K562 (cell line): ENCODE measurements around the gene NRG3. TPM values are rescaled to one million over a fixed set of nuclear protein-coding genes. Genes with fewer than 3 reads are reported as not detected.

Source experiments
- ATAC-seq: fragments of 200-7000 bp; cut with Tn5 transposase; 3 replicates; pipeline ENCODE4 v1.9.1; 2020; ENCODE audit warnings: moderate library complexity
- BruUV-seq: library from RNA; stranded (reverse); fragments of 400-500 nt; replicated peaks from 2 replicates; lab custom pipeline; 2021; lab: Mats Ljungman, UMichigan
- CTCF ChIA-PET: fragments of 300-600 bp; formaldehyde crosslinking; extraction: SDS; loops from one replicate; lab custom pipeline; 2021; ENCODE audit warnings: low intra/inter-chr PET ratio; lab: Yijun Ruan, JAX
- POLR2A ChIA-PET: fragments of 300-600, 350-650 bp; sonication (Branson Sonifier 250); formaldehyde crosslinking; extraction: SDS; loops from one replicate; lab custom pipeline; 2021; ENCODE audit warnings: antibody characterized with exemption, inconsistent platforms; lab: Yijun Ruan, JAX
- DNase-seq, 4 experiments: peaks; one replicate each; pipeline versions ENCODE4 v3.0.0 to v3.0.0-alpha.2; 2011 to 2018; ENCODE audit warnings: low spot score in 3 of 4, mixed read lengths in 3 of 4; ENCODE audit errors: extremely low read depth in 1 of 4
- FAIRE-seq: peaks from 2 replicates; lab custom pipeline; 2011; peaks lifted over from hg19 to GRCh38; lab: Jason Lieb, UNC
- H2AFZ ChIP-seq: 2 replicates; pipeline ENCODE4 v1.6.0; 2011; ENCODE audit warnings: low read depth, low read length, control low read depth, inconsistent platforms
- H3K27ac ChIP-seq: fragments of 200-600 bp; 3 replicates; pipeline ENCODE4 v1.8.0; 2011; ENCODE audit warnings: low read depth, mild to moderate bottlenecking, control low read depth, inconsistent platforms, low read length, moderate library complexity, mixed read lengths; ENCODE audit errors: extremely low read depth
- H3K27me3 ChIP-seq, 2 experiments: fragments of 300-600 bp in 1 of 2; 2 replicates in 1 of 2; 3 replicates in 1 of 2; pipeline versions ENCODE4 v1.6.0 to v1.8.0; 2011; ENCODE audit warnings: inconsistent platforms in 2 of 2, low read length in 2 of 2, mild to moderate bottlenecking in 1 of 2, mixed read lengths in 1 of 2, moderate library complexity in 1 of 2; ENCODE audit not compliant: control insufficient read depth in 2 of 2, insufficient read depth in 2 of 2
- H3K36me3 ChIP-seq: fragments of 300-600 bp; 3 replicates; pipeline ENCODE4 v1.8.0; 2011; ENCODE audit warnings: mild to moderate bottlenecking, low read length, inconsistent platforms; ENCODE audit not compliant: control insufficient read depth, insufficient read depth
- H3K4me1 ChIP-seq, 2 experiments: fragments of 200-600 bp in 1 of 2; replicated peaks in 1 of 2; 2 replicates in 1 of 2; 3 replicates in 1 of 2; pipeline versions ENCODE4 v1.5.1 to v1.8.0; 2011; ENCODE audit warnings: inconsistent platforms in 2 of 2, low read length in 2 of 2, mild to moderate bottlenecking in 1 of 2, mixed read lengths in 1 of 2, moderate library complexity in 1 of 2; ENCODE audit not compliant: control insufficient read depth in 2 of 2, insufficient read depth in 2 of 2
- H3K4me2 ChIP-seq: 2 replicates; pipeline ENCODE4 v1.6.1; 2011; ENCODE audit warnings: low read length, control low read depth, inconsistent platforms, mixed read lengths; ENCODE audit not compliant: insufficient read depth
- H3K4me3 ChIP-seq: fragments of 200-600 bp; sonication (generic), shearing (Covaris generic); 2 replicates; pipeline ENCODE4 v1.5.1; 2016; ENCODE audit warnings: control low read depth, inconsistent platforms
- H3K79me2 ChIP-seq: fragments of 200-600 bp; 3 replicates; pipeline ENCODE4 v1.8.0; 2011; ENCODE audit warnings: low read length, inconsistent platforms; ENCODE audit not compliant: control insufficient read depth, insufficient read depth
- H3K9ac ChIP-seq, 2 experiments: 2 replicates each; pipeline versions ENCODE4 v1.6.0 to v1.6.1; 2011; ENCODE audit warnings: low read depth in 2 of 2, low read length in 2 of 2, control low read depth in 1 of 2, inconsistent platforms in 1 of 2, mild to moderate bottlenecking in 1 of 2, mixed read lengths in 1 of 2; ENCODE audit not compliant: insufficient read depth in 1 of 2
- H3K9me1 ChIP-seq: one replicate; pipeline ENCODE4 v1.6.0; 2011; ENCODE audit warnings: inconsistent platforms, mild to moderate bottlenecking, low read length, moderate library complexity; ENCODE audit not compliant: control insufficient read depth, insufficient read depth
- H3K9me3 ChIP-seq: replicated peaks from 2 replicates; pipeline ENCODE4 v1.5.1; 2011; ENCODE audit warnings: low read depth, low read length, inconsistent platforms; ENCODE audit not compliant: control insufficient read depth, insufficient read depth
- H4K20me1 ChIP-seq: replicated peaks from 2 replicates; pipeline ENCODE4 v1.6.1; 2011; ENCODE audit warnings: low read length, inconsistent platforms, mixed read lengths; ENCODE audit not compliant: control insufficient read depth, insufficient read depth
- ELF2 ChIP-seq: fragments of 250-450 bp; sonication (Bioruptor Pico); IDR thresholded peaks from 2 replicates; pipeline ENCODE4 v1.5.0; 2021; ENCODE audit warnings: mild to moderate bottlenecking
- FOSL1 ChIP-seq: fragments of 200-800 bp; sonication (Bioruptor generic); conservative IDR thresholded peaks from 2 replicates; pipeline ENCODE4 v1.6.1; 2016; ENCODE audit warnings: missing genetic modification characterization, missing compliant biosample characterization
- HDAC8 ChIP-seq: fragments of 450-650 bp; IDR thresholded peaks from 2 replicates; pipeline ENCODE4 v1.6.1; 2016; ENCODE audit warnings: mild to moderate bottlenecking, missing genetic modification characterization, moderate library complexity, missing compliant biosample characterization
- HMGN3 ChIP-seq: IDR thresholded peaks from 2 replicates; pipeline ENCODE4 v1.6.1; 2011; ENCODE audit warnings: borderline replicate concordance, low read depth, mild to moderate bottlenecking, mixed read lengths, low read length; ENCODE audit not compliant: insufficient read length; ENCODE audit errors: extremely low read depth
- KDM2B ChIP-seq: fragments of 250-450 bp; sonication (Bioruptor Pico); IDR thresholded peaks from 2 replicates; pipeline ENCODE4 v1.8.0; 2021; ENCODE audit warnings: mild to moderate bottlenecking, moderate library complexity
- NFIC ChIP-seq: fragments of 450-650 bp; IDR thresholded peaks from 2 replicates; pipeline ENCODE4 v1.6.1; 2017; ENCODE audit warnings: mild to moderate bottlenecking, inconsistent platforms
- NKRF ChIP-seq: fragments of 450-650 bp; IDR thresholded peaks from 2 replicates; pipeline ENCODE4 v1.6.1; 2016; ENCODE audit warnings: borderline replicate concordance
- SMAD4 ChIP-seq: fragments of 250-450 bp; sonication (Bioruptor Pico); conservative IDR thresholded peaks from 2 replicates; pipeline ENCODE4 v1.8.0; 2021; ENCODE audit warnings: inconsistent platforms, mild to moderate bottlenecking, moderate library complexity
- ZBTB34 ChIP-seq: fragments of 250-450 bp; sonication (Bioruptor Pico); IDR thresholded peaks from 2 replicates; pipeline ENCODE4 v1.8.0; 2021; ENCODE audit warnings: mild to moderate bottlenecking, moderate library complexity
- ZNF398 ChIP-seq: fragments of 250-450 bp; sonication (Bioruptor Pico); IDR thresholded peaks from 2 replicates; pipeline ENCODE4 v1.8.0; 2021; ENCODE audit warnings: moderate library complexity, mild to moderate bottlenecking, inconsistent platforms
- ZNF76 ChIP-seq: fragments of 250-450 bp; sonication (Bioruptor Pico); IDR thresholded peaks from 2 replicates; pipeline ENCODE4 v1.4.0; 2020; ENCODE audit warnings: mild to moderate bottlenecking, moderate library complexity, borderline replicate concordance
- WGBS: fragments of 100-300 bp; shearing (Covaris generic); methylation state at CpG from one replicate; pipeline ENCODE4 v1.1.6; 2016; ENCODE audit warnings: low coverage, mixed read lengths; ENCODE audit not compliant: insufficient coverage; ENCODE audit errors: missing lambda C conversion rate; 5-methylcytosine and 5-hydroxymethylcytosine counted together
- in situ Hi-C: fragments of 300-500 bp; cut with MboI; formaldehyde crosslinking; loops from 4 replicates; pipeline ENCODE4 v1.15.0; 2018; ENCODE audit warnings: inconsistent platforms, mixed read lengths
- intact Hi-C: fragments of 100-400 bp; cut with micrococcal nuclease; formaldehyde crosslinking; loops from 2 replicates; pipeline ENCODE4 v1.14.2; 2022
- polyA plus RNA-seq, 8 experiments: library from polyadenylated mRNA; depleted of rRNA in 4 of 8; stranded (reverse) in 5 of 8; unstranded in 3 of 8; fragments of >200 nt; fragmentation: Nextera tagmentation in 2 of 8; fragmentation: Illumina TruSeq in 1 of 8; extraction: Ambion mirVana in 2 of 8; extraction: Trizol in 1 of 8; gene quantifications; 2 replicates each; pipeline versions ENCODE4 v1.2.1 to v1.2.3, GENCODE V29; 2011 to 2014; ENCODE audit warnings: inconsistent platforms in 1 of 8, missing spikeins in 1 of 8
- total RNA-seq, 7 experiments: library from RNA; depleted of rRNA in 6 of 7; stranded (reverse); fragments of >200 nt in 6 of 7; fragmentation: Illumina TruSeq in 2 of 7; extraction: Trizol in 2 of 7; gene quantifications; 2 replicates each; pipeline versions ENCODE4 v1.2.1 to v1.2.3, GENCODE V29; 2011 to 2021; ENCODE audit warnings: low replicate concordance in 1 of 7

Gene NRG3
- total and polyA plus RNA-seq, 9 of the 15 experiments (the other 6 are each of a cell fraction or from before 2014, with no cell fraction given): not detected

DNA sequence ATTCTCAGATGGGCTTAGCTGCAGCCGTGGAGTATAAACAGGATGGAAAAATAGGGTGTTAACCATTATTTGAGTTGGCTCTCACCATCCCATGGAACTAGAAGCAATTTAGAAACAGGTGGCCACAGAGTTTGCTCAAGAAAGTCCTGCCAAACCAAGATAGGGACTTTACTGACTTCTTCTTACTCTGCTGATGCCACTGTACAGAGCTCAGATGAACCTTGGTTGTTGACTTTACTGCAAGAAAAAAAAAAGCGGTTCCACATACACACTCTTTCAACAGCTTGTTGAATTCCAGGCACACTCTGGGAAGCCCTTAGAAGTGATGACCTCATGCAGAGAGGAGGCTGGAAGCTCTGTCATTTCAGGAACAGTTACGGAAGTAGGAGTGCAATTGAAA lies 753.4 kb downstream of the NRG3 start:
- Histone ChIP-seq H3K9me1 (no peaks in the 10 kb centered on the region), H3K4me2 (no peak overlapping the region), H3K27me3 (no peaks in the 10 kb centered on the region)
- CTCF ChIA-PET: no interaction called here
- no peak for ATAC-seq
- no peak for TF ChIP-seq ZNF76 (CRISPR knock-in tag)
- TF ChIP-seq HDAC8 (tag): no peak
- TF ChIP-seq, all 486 proteins: peak for 0
- in situ Hi-C loops: no loop called here
- 2% methylated on average over 3 of the region's 3 CpGs for WGBS
- no peak overlapping the region for H3K27ac ChIP-seq
- no TSS peak for BruUV-seq
- H4K20me1 ChIP-seq: no peaks in the 10 kb centered on the region
- no peaks in the 10 kb centered on the region for H3K36me3 ChIP-seq
- no peak for DNase-seq
- H3K4me3 ChIP-seq: no peak overlapping the region
- POLR2A ChIA-PET: no interaction called here
- H3K4me1 ChIP-seq: no peaks in the 10 kb centered on the region
- H3K79me2 ChIP-seq: no peaks in the 10 kb centered on the region
- no peak overlapping the region for H2AFZ ChIP-seq
- no peak overlapping the region for H3K9ac ChIP-seq
- H3K9me3 ChIP-seq: peaks cover 5% of the 10 kb centered on the region; the same call in 1 of the 2 replicates
- intact Hi-C loops: no loop called here
- FAIRE-seq: no peak

DNA sequence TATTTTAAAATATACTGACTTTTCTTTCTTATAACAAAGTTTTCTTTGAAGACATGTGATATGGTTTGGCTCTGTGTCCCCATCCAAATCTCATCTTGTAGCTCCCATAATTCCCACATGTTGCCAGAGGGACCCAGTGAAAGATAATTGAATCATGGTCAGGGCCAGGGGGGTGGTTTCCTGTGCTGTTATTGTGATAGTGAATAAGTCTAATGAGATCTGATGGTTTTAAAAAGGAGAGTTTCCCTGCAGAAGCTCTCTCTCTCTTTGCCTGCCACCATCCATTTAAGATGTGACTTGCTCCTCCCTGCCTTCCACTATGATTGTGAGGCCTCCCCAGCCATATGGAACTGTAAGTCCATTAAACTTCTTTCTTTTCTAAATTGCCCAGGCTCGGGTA lies 768.1 kb downstream of the NRG3 start:
- Histone ChIP-seq H3K79me2 (no peaks in the 10 kb centered on the region), H3K9me3 (no peaks in the 10 kb centered on the region), H3K4me1 (no peaks in the 10 kb centered on the region), H3K36me3 (no peaks in the 10 kb centered on the region), H3K4me3 (no peak overlapping the region), H3K27ac (no peak overlapping the region), H4K20me1 (no peaks in the 10 kb centered on the region), H3K9me1 (no peaks in the 10 kb centered on the region), H3K9ac (no peak overlapping the region), H2AFZ (no peak overlapping the region), H3K27me3 (no peaks in the 10 kb centered on the region), H3K4me2 (no peak overlapping the region)
- ChIA-PET POLR2A (no interaction called here), CTCF (no interaction called here)
- no TSS peak for BruUV-seq
- no peak for ATAC-seq
- in situ Hi-C loops (no loop called here), intact Hi-C loops (no loop called here)
- WGBS: 0% methylated on average over 1 of the region's 1 CpG
- no peak for FAIRE-seq
- DNase-seq: no peak
- TF ChIP-seq ZNF398 (CRISPR knock-in tag) (no peak), KDM2B (no peak), NKRF (no peak), SMAD4 (no peak), ELF2 (no peak), FOSL1 (no peak), HMGN3 (no peak), NFIC (no peak), ZBTB34 (CRISPR knock-in tag) (no peak)
